NCI-H2227 (cell line): Measurements from ENCODE around the gene OR52M1.

ENCODE experiments used
- DNase-seq: peaks from one replicate; lab custom pipeline; 2025; ENCODE audit not compliant: unreplicated experiment; lab: John Stamatoyannopoulos, UW

Gene OR52M1, protein sequence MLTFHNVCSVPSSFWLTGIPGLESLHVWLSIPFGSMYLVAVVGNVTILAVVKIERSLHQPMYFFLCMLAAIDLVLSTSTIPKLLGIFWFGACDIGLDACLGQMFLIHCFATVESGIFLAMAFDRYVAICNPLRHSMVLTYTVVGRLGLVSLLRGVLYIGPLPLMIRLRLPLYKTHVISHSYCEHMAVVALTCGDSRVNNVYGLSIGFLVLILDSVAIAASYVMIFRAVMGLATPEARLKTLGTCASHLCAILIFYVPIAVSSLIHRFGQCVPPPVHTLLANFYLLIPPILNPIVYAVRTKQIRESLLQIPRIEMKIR

DNA sequence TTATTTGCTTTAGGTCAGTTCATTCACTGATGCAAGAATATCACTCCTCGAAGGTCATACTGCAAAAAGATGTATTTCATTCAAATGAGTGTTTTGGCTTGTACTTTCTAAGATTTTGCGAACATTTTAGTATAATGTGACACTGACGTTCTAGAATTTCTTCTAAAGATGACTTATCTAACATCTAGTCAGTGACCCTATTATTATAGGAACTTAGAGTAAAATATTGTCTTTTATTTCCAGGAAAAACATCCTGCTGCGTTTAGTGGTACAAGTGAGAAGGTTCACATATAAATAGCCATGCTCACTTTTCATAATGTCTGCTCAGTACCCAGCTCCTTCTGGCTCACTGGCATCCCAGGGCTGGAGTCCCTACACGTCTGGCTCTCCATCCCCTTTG lies at the start of gene OR52M1:
Gene OR52M1 (plus strand): TSS at position 301 of the 400 bp plus-strand sequence. CDS start 0 bp downstream, at position 301.
- DNase-seq, result no peak

DNA sequence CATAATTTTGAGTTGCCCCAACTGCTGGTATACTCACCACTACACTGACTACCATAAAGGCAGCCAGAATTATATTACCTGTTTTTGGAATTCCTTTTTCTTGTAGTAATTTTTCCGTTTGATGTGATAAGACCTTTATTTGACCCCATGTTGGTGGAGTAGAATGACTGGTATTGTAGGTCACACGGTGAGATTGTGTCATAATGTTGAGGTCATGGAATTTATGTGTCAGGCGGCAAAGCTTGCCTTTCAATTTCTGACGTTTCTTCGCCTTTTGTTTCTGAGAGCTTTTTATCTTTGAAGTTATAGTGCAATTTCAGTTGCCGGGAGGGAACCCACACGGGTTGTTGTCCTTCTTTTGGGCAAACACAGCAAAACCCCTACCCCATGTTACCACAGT lies 49.5 kb upstream of the OR52M1 start:
- no peak for DNase-seq

DNA sequence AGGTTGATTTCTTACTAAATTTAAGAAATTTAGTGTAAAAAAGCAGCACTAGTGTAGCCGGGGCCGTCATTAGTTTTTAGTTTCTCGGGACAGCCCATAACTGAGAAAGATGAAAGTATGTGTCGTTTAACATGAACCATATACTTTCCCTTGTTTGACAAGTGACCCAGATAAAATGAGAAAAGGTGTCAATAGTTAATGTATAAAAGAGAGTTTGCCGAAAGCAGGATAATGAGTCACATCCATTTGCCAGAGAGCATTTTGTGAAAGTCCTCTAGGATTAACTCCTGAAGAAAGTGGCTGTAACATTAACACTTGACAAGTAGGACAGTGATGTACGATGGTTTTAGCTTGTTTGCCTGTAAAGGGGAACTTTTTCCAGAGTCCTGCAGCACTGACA lies 49.0 kb upstream of the OR52M1 start:
- no peak for DNase-seq

DNA sequence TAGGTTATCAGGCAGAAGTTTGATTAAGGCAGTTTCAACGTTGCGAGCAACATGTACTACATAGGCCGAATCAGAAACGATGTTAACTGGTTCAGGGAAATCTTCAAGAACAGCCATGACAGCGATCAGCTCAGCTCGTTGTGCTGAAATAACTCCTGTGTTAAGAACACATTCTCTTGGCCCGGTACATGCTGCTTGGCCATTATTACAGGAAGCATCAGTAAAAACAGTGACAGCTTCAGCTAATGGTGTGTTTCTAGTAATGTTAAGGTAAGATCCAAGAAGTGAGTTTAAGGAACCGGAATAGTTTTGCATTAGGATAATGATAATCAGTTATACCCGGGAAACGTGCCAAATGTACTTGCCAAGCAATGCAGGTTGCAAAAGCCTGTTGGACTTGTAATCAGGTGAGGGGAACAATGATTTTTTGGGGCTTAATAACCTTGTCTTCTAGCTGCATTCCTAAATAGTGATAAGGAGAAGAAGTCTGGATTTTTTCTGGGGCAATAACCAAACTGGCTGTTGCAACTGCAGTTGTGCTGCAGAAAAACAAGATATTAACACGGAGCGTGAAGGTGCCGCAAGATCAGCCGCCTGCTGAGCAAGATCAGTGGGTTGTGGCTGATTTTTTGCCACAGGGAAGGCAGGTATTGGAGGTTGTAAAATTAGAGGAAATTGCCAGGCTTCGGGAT lies 48.3 kb upstream of the OR52M1 start:
- DNase-seq, result no peak

DNA sequence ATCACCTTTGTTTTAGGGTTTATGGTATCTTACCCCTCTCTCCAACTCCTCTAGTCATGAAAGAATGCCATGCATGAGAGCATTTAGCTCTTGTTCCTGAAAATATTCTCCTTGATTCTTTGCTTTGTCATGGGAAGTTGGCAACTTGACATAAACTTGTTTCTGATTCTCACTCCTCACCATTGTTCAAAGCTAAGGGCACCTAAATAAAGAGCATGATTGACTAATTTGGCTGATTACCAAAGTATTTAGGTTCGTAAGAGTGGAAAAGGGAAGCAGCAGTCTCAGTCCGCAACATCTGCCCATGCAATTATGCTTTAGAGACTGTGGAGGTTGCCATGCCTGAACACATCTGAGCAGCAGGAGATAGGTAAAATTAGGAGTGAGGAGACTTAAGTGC lies 36.1 kb upstream of the OR52M1 start:
- no peak for DNase-seq

DNA sequence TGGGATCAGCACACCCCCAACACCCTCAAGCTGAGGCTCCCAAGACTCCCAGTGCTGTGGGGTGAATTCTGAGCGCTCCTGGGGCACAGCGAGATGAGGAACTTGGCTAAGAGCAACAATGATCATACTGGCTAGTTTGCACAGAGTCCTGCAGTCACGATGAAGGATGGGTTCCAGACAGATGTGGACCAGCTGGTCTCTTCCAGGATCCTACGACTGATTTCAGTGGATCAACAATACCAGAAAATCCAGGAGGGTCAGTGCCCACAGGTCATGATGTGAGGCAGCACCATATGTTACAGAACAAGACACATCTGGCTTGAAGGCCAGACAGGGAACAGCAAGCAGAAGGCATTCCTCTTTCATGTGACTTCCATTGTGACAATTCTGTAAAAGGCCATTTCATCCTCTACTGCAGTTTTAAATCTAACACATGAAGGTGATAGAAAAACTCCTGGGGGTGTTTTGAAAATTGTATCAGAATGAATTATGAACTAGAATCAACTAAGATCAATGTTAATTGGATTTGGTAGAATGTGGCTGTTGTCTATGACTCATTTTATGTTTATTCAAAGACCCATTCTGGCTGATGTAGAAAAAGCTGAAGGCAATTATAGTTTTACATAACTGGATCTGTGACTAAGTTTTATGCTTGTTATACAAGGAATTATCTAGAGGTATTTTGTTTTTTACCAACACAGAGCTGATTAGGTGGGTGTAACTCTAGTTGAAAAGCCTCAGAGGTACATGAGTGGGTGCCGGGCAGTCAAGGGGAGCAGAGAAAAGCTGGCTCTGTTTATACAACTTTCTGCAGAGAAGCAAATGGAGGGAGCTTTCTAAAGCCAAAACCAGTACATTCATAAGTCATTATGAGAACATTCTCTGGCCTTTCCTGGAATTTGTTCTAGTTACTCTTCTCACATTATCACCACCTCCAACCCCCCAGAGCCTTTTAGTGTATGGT lies 33.4 kb upstream of the OR52M1 start:
- DNase-seq, result no peak

DNA sequence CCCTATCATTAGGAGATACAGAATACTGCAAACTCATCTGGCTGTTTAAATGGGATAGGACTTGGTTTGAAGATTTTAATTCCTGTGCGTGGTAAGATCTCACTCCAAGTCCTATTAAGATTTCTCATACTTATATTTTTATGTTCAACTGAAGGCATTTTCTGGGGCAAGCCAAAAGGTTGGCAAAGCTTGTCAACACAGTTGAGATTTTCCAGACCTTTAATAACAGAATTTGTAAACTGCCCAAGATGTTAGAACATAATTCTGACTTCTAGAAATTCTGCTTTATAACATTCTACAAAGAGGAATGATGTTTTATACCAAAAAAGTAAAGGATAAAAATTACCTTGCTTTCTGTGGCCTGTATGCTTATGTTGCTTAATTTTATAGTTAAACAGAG lies 30.8 kb upstream of the OR52M1 start:
- no peak for DNase-seq

DNA sequence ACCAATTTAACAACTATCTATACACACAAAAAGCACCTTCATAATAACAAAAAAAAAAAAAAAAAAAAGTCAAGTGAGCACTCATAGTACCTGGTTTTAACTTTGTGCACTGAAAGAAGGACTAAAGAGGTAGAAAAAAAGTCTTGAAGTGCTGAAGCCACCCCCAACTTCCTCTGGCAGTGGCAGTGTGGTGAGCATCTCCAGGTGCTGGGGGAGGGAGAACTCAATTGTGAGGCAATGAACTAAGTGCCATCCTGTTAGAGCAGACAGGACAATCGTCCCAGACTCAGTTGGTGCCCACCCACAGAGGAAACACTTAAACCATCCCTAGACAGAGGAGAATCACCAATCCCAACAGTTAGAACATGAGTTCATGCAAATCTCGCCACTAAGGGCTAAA lies 22.7 kb upstream of the OR52M1 start:
- DNase-seq, result no peak

DNA sequence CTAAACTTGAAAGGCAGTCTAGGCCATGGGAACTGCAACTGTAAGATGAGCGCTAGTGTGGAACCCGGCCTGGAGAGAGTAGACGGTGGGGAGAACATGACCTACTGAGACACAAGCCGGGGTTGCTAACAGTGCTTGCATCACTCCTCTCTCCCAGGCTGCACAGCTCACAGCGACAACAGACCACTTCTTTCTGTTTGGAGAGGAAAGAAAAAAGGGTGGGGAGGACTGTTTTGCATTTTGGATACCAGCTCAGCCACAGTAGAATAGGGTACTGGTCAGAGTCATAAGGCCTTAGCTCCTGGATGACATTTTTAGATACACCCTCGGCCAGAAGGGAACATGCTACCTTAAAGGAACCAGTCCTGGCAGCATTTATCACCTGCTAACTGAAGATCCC lies 22.2 kb upstream of the OR52M1 start:
- no peak for DNase-seq

DNA sequence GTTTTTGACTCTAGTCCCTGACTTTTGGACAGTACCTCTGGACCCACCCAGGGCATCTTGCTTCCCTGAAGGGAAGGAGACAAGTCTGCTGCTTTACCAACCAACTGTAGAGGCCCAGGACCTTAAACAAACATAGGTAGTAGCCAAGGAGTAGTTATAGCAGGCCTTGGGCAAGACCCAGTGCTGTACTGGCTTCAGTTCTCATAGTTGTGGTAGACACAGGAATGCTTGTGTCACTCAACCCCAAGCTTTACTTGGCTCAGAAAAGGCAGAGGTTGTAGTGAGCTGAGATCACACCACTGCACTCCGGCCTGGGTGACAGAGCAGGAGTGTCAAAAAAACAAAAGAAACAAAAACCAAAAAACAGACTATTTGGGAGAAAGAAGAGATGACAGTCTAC lies 21.3 kb upstream of the OR52M1 start:
- no peak for DNase-seq

DNA sequence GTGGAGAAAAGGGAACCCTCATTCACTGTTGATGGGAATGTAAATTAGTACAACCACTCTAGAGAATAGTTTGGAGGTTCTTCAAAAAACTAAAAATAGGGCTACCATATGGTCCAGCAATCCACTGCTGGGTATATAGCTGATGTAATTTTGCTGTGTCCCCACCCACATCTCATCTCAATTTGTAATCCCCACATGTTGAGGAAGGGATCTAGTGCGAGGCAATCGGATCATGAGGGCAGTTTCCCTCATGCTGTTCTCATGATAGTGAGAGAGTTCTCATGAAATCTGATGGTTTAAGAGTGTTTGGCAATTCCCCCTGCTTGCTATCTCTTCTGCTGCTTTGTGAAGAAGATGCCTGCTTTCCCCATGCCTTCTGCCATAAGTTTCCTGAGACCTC lies 17.1 kb upstream of the OR52M1 start:
- no peak for DNase-seq

DNA sequence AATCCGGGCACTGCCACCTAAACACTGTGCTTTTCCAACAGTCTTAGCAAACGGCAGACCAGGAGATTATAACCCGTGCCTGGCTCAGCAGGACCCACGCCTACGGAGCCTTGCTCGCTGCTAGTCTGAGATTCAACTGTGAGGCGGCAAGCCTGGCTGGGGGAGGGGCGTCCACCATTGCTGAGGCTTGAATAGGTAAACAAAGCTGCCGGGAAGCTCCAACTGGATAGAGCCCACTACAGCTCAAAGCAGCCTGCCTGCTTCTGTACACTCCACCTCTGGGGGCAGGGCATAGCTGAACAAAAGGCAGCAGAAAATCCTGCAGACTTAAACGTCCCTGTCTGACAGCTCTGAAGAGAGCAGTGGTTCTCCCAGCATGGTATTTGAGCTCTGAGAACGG lies 13.3 kb upstream of the OR52M1 start:
- peak; percentile 21 for DNase-seq

DNA sequence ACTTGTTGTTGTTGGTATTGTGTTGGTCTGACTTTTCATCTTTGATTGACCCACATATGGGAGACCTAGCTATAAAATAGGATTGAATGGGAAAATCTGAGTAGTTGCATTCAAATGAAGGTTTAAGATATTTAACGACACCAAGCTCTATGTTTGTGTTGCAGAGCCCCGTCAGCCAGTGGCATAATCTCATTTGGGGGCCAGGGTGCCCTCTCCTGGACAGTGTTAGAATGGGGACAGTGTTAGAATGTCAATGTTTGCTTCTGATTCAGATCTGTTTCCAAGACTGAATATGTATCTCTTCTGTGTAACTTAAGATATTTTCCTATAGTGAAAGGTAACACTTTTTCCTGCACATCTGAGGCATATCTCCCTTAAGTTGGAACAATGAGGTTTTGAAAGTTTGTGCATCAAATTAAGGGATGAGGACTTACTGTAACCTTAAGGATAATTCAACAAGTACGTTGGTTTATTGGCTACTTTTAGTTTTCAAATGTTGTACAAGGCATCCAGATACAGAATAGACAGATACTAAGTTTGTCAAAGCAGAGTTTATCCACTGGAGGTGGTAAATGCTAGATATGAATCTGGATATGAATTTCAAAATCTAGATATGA lies 5.3 kb upstream of the OR52M1 start:
- DNase-seq, result peak; percentile 51

DNA sequence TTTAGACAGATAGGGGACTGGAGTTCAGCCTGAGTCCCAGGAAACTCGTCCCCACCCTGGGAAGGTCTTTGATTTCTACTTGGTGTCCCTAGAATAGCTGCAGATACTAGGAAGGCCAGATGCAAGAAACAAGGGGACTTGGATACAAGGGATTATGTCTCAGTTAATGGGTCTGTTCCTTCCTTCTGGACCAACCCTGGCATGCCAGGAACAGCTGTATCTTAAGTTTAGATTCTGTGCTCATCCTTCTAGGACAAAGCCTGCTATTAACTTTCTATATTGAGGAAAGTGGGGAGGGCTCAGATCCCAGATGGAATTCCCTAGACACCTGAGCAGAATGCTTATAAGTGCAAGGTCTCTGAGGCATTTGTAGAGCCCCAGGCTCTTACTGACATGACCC lies 3.9 kb upstream of the OR52M1 start:
- no peak for DNase-seq

DNA sequence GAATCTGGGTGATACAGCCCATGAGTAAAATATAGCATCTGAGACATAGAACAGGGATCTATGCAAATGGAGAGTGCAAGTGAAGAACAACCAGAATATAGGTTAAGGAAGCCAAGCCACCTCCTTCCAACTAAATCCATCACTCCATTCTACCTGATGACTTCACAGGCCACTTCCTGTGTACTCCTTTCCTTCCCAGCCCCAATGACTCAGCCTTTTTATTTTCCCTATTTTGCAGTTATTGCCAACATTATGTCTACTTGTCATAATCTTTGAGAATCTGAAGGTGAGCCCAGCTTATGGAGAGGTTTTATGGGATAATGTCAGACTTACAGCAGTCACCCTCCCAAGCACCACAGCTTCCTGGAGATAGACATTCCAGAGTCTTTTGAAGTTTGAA lies 1.4 kb upstream of the OR52M1 start:
- DNase-seq, result no peak

DNA sequence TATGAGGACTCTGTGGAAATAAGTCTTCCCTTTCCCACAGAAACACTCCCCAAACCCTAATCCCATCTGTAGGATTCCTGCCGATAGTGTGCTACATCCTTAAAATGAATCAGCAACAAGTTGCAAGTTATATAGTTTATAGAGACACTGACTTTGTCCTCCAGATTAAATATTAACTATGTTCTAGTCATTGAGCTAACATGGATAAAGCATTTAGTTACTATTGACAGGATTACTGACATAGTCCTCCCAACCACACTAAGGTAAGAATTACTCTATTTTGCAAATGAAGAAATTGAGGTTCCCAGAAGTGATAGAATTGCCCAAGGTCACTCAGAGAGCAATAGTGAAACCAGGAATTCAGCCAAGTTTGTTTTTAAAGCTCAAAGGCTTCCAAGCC lies 1.9 kb downstream of the OR52M1 start:
- no peak for DNase-seq

DNA sequence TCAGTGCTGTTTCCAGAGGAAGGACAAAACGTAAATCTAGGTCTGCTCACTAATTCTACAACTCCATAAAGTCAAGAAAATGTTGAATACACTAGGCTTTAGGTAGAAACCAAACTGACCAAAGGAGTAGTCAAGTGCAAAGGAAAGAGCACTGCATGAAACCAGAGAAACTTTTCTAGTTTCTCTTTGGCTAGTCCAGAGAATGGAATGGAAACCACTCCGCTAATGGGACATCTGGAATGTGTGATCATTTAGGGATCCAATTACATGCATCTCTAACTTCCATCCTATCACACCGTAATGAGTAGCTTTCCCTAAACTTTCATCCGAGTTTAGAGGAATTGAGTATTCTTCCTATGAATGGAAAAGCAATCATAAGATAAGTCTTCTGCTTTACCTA lies 2.4 kb downstream of the OR52M1 start:
- DNase-seq, result no peak

DNA sequence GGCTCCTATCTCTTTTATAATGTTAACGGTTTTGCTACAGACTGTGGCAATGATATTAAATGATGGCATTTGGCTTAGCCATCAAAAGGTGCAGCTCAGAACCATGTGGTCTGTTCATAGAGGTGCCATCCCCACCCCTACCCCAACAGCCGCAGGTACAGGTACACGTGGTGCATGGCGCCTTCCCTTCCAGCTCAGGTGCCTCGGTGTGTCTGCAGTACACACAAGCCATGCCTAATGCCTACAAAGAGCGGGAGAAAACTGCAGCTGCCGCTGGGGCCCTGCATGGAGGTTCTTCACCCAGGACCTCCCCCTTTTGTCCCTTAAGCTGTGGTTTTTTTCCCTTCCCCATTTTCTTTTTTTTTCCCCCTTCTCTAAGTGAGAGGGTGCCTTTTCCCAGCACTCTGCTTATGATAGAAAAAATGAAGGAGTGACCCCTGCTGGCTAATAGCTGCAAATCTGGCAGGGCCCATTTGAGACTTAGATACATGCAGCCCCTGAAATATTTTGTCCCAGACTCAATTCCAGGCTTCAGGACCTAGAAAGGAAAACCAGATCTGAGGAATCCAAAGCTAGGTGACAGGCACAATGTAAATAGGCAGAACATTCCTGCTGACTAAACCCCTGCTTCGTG lies 6.5 kb downstream of the OR52M1 start:
- DNase-seq, result no peak

DNA sequence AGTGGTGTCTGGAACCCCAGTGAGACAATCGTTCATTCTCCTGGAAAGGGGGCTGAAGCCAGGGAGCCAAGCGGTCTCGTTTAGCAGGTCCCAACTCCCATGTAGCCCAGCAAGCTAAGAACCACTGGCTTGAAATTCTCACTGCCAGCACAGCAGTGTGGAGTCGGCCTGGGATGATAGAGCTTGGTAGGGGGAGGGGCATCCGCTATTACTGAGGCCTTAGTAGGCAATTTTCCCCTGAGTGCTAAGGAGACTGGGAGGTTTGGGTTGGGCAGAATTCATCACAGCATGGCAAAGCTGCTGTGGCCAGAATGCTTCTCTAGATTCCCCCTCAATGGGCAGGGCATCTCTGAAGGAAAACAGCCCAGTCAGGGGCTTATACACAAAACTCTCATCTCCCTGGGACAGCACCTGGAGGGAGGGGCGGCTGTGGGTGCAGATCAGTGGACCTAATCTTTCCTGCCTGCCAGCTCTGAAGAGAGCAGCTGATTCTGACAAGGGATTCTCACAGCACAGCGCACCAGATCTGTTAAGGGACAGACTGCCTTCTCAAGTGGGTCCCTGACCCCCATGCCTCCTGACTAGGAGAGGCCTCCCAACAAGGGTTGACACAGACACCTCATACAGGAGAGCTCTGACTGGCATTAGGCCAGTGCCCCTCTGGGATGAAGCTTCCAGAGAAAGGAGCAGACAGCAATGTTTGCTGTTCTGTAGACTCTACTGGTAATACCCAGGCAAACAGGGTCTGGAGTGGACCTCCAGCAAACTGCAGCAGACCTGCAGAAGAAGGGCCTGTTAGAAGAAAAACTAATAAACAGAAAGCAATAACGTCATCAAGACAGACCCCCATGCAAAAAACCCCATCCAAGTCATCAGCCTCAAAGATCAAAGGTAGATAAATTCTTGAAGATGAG lies 14.8 kb downstream of the OR52M1 start:
- no peak for DNase-seq

DNA sequence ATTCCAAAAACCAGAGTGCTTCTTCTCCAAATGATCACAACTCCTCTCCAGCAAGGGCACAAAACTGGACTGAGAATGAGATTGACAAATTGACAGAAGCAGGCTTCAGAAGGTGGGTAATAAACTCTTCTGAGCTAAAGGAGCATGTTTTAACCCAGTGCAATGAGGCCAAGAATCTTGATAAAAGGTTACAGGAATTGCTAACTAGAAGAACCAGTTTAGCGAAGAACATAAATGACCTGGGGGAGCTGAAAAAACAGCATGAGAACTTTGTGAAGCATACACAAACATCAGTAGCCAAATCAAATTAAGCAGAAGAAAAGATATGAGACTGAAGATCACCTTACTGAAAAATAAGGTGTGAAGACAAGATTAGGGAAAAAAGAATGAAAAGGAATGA lies 15.5 kb downstream of the OR52M1 start:
- no peak for DNase-seq
